ENCODE data around the gene ITPKA.
"Not testable (repeated sequence)": the region's sequence is repeated elsewhere in the genome, so short reads cannot be mapped to it uniquely, and the experiment has no call there.

Gene ITPKA

DNA sequence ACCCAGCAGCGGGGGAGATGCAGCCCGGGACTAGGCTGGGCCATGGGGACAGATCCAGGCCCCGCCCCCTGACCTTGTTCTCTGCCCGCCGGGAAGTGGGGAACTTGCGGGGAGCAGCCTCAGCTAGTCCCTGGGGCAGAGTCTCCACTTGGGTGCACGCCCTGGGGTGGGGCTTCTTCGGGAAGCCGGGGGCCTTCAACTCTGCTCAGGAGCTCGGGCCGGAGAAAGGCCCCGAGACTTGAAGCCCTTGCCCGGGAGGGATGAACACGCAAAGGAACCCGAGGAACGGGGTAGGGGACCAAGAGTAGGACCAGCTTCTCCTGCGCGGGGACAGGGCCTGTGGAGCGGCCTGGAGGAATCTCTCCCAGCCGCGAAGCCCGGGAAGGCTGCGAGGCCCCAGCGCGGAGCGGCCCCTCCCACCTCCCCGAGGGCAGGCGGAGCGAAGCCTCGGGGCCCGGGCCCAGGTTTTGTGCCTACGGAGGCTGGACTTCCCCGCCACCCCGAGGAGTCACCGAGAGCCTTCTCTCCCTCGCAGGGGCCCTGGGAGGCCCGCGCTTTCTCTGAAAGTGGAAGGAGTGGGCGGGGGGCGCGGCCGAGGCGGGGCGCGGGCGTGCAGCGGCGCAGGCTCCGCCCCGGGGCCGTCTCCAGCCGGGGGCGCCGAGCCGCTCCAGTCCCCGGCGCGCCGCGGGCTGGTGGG is at the start of gene ITPKA:
TSS of gene ITPKA (plus strand) at position 670 of the 697 bp plus-strand sequence. CDS start 54 bp downstream, outside the sequence.
- peak within 1 kb of the TSS; percentile 82 for H3K4me3 Mint-ChIP-seq
- peaks cover 26% of the 10 kb centered on the region for H3K4me1 Mint-ChIP-seq (ENCODE audit: low read depth)
- intact Hi-C loops (cut with micrococcal nuclease): no loop called here
- peaks cover 76% of the 10 kb centered on the region for H3K27me3 Mint-ChIP-seq
- no peaks in the 10 kb centered on the region for H3K36me3 Mint-ChIP-seq (ENCODE audit: low read depth)
- peak within 1 kb of the TSS; percentile 71 for H3K27ac Mint-ChIP-seq
- no peaks in the 10 kb centered on the region for H3K9me3 Mint-ChIP-seq

DNA sequence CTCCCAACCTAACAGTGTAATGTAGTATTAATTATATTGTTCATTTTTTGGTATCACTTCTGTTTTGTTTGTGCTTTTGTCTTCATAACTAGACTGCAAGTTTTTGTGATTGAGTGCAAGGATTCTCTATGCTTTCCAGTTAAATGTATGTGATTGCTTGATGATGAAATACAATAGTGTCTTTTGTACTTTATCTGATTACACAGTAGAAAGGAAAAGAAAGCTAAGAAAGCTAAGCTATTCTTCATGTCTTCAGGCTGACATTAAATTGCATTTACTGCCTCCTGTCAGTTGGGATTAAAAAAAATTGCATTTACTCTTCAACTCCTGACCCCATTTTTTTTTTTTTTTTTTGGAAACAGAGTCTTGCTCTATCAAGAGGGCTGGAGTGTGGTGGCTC is 48.3 kb upstream of the ITPKA start:
- intact Hi-C loops (cut with micrococcal nuclease): no loop called here
- no peak overlapping the region for H3K4me3 Mint-ChIP-seq
- H3K9me3 Mint-ChIP-seq: no peaks in the 10 kb centered on the region
- H3K4me1 Mint-ChIP-seq (ENCODE audit: low read depth): no peaks in the 10 kb centered on the region
- H3K27me3 Mint-ChIP-seq: no peaks in the 10 kb centered on the region
- H3K27ac Mint-ChIP-seq: no peak overlapping the region
- peaks cover 47% of the 10 kb centered on the region for H3K36me3 Mint-ChIP-seq (ENCODE audit: low read depth)

DNA sequence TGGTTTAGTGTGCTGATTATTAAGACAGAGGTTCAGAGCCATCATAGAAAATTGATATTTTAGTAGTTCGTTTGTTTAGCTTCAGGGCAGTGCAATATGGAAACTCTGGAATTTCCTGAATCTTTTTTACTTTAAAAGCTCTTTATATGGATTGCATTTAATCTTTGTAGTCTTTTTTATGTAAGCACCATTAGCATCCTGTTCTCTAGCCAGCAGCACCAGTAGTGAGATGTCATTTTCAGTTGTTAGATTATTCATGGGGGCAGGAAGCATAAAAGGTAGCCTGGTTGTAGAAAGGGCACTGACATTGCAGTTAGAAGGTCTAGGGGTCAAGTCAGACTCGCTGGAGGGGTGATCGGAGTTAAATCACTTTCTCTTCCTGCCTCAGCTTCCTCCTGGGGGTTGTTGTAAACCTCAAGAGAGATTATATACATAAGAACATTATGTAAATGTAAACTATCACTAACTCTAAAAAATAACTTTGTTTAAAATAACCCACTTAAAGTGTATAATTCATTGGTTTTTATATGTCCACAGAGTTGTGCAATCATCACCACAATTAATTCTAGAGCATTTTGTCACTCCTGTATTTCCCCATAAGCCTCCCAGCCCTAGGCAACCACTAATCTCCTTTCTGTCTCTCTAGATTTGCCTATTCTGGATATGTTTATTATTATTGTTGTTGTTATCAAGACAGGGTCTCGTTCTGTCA is 31.4 kb upstream of the ITPKA start:
- Mint-ChIP-seq H3K27ac (no peak overlapping the region), H3K4me3 (no peak overlapping the region), H3K36me3 (ENCODE audit: low read depth) (peaks cover 91% of the 10 kb centered on the region), H3K9me3 (no peaks in the 10 kb centered on the region), H3K27me3 (no peaks in the 10 kb centered on the region), H3K4me1 (ENCODE audit: low read depth) (no peaks in the 10 kb centered on the region)
- intact Hi-C loops (cut with micrococcal nuclease): loop anchor here (10.0 kb wide), 2 partner anchors 123 to 273 kb away; no protein-coding TSS in a partner anchor

DNA sequence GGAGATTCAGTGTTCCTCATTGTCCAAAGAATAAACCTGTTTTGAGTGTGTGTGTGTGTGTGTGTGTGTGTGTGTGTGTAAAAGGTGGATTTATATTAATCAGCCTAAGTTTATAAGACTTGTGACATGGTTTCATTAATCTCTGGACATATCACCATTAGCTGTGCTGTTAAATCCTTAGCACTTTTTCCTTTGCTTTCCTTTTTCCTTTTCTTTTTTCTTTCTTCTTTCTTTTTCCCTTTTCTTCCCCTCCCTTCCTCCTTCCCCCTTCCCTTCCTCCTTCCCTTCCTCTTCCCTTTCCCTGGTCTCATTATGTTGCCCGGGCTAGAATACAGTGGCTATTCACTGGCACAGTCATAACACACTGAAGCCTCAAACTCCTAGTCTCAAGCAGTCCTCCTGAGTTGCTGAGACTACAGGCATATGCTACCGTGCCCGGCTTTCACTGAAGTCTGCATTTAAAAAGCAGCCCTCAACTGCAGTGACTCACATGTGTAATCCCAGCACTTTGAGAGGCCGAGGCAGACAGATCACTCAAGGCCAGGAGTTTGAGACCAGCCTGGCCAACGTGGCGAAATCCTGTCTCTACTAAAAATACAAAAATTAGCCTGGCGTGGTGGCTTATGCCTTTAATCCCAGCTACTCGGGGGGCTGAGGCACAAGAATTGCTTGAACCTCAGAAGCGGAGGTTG is 28.6 kb upstream of the ITPKA start:
- peaks cover 91% of the 10 kb centered on the region for H3K36me3 Mint-ChIP-seq (ENCODE audit: low read depth)
- H3K4me1 Mint-ChIP-seq (ENCODE audit: low read depth): no peaks in the 10 kb centered on the region
- intact Hi-C loops (cut with micrococcal nuclease): loop anchor here (10.0 kb wide), 2 partner anchors 120 to 270 kb away; no protein-coding TSS in a partner anchor
- H3K4me3 Mint-ChIP-seq: no peak overlapping the region
- no peaks in the 10 kb centered on the region for H3K27me3 Mint-ChIP-seq
- H3K9me3 Mint-ChIP-seq: no peaks in the 10 kb centered on the region
- H3K27ac Mint-ChIP-seq: no peak overlapping the region

DNA sequence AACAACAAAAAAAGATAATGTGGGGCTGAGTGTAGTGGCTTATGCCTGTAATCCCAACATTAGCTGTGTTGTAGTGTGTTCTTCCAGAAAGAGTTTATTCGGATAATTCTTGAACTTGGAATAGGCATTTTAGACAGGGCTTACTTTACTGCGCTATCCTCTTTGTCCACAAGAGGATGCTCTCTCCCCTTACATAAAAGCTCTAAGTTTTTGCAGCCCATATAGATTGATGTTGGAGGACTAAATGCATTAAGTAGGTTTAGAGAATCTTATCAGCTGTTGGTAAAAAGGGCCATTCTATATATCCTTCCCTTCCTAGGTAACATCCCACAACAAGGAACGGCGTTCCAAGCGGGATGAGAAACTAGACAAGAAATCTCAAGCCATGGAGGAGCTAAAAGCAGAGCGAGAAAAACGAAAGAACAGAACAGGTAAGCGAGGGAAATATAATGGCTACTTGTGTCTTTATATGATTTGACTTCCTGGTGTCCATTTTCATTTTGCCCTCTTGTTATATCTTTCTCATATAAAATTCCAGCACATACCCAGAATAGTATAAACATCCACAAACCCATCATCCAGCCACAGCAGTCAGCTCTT is 27.8 kb upstream of the ITPKA start:
- Mint-ChIP-seq H3K4me1 (ENCODE audit: low read depth) (no peaks in the 10 kb centered on the region), H3K4me3 (no peak overlapping the region), H3K27ac (no peak overlapping the region), H3K27me3 (no peaks in the 10 kb centered on the region), H3K36me3 (ENCODE audit: low read depth) (peaks cover 95% of the 10 kb centered on the region), H3K9me3 (no peaks in the 10 kb centered on the region)
- intact Hi-C loops (cut with micrococcal nuclease): loop anchor here (10.0 kb wide), 2 partner anchors 119 to 269 kb away; no protein-coding TSS in a partner anchor

DNA sequence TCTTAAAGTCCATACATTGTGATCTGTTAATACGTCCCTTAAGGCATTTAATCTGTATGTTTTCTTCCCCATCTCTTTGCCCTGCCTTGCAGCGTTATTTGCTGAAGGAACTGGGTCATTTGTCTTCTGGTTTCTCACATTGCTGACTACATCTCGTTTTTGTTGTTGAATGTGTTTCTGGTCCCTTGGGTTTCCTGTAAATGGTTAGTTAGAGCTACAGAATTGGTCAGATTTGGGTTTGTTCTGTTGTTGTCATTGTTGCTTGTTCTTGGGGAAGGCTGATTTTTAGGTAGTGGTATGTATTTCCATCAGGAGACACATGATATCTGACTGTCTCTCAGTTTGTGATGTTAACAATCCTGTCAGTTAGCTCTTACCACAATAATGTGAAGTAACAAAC is 27.0 kb upstream of the ITPKA start:
- Mint-ChIP-seq H3K4me3 (no peak overlapping the region), H3K27ac (no peak overlapping the region), H3K9me3 (no peaks in the 10 kb centered on the region), H3K27me3 (no peaks in the 10 kb centered on the region), H3K36me3 (ENCODE audit: low read depth) (peaks cover 94% of the 10 kb centered on the region), H3K4me1 (ENCODE audit: low read depth) (no peaks in the 10 kb centered on the region)
- intact Hi-C loops (cut with micrococcal nuclease): loop anchor here (10.0 kb wide), 2 partner anchors 118 to 268 kb away; no protein-coding TSS in a partner anchor

DNA sequence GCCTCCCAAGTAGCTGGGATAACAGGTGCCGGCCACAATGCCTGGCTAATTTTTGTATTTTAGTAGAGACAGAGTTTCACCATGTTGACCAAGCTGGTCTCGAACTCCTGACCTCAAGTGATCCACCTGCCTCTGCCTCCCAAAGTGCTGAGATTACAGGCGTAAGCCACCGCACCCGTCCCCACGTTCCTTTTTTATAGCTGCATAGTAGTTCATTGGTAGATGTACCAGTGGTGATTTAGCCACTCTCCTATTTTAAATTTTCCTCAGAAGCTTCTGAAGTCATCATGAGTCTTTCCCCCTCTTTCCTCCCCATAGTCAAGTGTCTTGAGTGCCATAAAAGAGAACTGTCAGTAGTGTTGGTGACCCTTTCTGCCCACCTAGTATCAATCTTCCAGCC is 24.0 kb upstream of the ITPKA start:
- intact Hi-C loops (cut with micrococcal nuclease): loop anchor here (10.0 kb wide), 2 partner anchors 115 to 265 kb away; no protein-coding TSS in a partner anchor
- not testable (repeated sequence) for H3K9me3 Mint-ChIP-seq; H3K4me3 Mint-ChIP-seq; H3K27me3 Mint-ChIP-seq; H3K4me1 Mint-ChIP-seq (ENCODE audit: low read depth); H3K27ac Mint-ChIP-seq
- H3K36me3 Mint-ChIP-seq (ENCODE audit: low read depth): peaks cover 93% of the 10 kb centered on the region

DNA sequence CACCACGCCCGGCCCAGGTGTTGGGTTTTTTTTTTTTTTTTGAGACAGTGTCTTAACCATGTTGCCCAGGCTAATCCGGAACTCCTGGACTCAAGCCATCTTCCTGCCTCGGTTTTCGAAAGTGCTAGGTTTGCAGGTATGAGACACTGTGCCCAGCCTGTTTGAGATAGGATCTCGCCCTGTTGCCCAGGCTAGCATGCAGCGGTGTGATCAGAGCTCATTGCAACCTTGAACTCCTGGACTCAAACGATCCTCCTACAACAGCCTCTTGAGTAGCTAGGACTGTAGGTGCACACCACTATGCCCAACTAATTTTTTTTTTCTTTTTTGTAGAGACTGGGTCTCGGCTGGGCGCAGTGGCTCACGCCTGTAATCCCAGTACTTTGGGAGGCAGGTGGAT is 20.3 kb upstream of the ITPKA start:
- intact Hi-C loops (cut with micrococcal nuclease): no loop called here
- H3K4me1 Mint-ChIP-seq (ENCODE audit: low read depth): no peaks in the 10 kb centered on the region
- H3K27ac Mint-ChIP-seq: no peak overlapping the region
- peaks cover 95% of the 10 kb centered on the region for H3K36me3 Mint-ChIP-seq (ENCODE audit: low read depth)
- H3K9me3 Mint-ChIP-seq: no peaks in the 10 kb centered on the region
- no peaks in the 10 kb centered on the region for H3K27me3 Mint-ChIP-seq
- no peak overlapping the region for H3K4me3 Mint-ChIP-seq

DNA sequence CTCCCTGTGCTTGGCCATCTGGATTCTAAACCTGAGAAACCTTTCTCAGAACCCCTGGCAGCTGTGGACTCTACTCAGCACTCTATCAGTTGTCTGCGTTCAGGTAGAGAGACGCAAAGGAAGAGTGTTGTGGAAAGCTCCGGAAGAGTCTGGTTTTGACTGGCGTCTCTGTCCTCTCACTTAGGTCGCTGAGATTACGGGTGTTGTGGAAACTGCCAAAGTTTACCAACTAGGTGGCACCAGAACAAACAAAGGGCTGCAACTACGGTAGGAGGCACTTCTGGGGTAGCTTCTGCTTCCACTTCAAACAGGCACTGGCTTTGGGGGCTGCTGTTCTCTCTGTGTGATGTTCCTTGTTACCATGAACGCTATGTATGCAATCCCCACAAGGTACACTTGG is 19.2 kb upstream of the ITPKA start:
- H3K9me3 Mint-ChIP-seq: no peaks in the 10 kb centered on the region
- H3K4me3 Mint-ChIP-seq: no peak overlapping the region
- H3K36me3 Mint-ChIP-seq (ENCODE audit: low read depth): peaks cover 95% of the 10 kb centered on the region
- H3K27me3 Mint-ChIP-seq: no peaks in the 10 kb centered on the region
- H3K27ac Mint-ChIP-seq: no peak overlapping the region
- H3K4me1 Mint-ChIP-seq (ENCODE audit: low read depth): no peaks in the 10 kb centered on the region
- intact Hi-C loops (cut with micrococcal nuclease): no loop called here

DNA sequence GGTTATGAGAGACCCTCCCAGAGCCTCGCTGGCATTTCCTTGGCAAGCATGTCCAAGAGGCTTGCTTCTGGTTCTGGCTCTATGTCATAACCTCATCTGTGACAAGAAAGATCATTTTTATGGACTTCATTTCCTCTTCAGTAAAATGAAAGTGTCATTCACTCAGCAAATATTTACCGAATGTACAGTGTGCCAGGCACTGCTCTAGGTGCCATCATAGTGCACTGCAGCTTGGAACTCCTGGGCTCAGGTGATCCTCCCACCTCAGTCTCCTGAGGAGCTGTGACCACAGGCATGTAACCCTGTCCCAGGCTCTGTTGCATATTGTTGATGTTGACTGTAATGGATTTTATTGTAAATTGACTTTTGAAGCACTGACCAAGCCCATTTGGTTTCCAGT is 18.7 kb upstream of the ITPKA start:
- Mint-ChIP-seq H3K27ac (no peak overlapping the region), H3K36me3 (ENCODE audit: low read depth) (peaks cover 95% of the 10 kb centered on the region), H3K27me3 (no peaks in the 10 kb centered on the region), H3K4me3 (no peak overlapping the region), H3K9me3 (no peaks in the 10 kb centered on the region), H3K4me1 (ENCODE audit: low read depth) (no peaks in the 10 kb centered on the region)
- intact Hi-C loops (cut with micrococcal nuclease): no loop called here

DNA sequence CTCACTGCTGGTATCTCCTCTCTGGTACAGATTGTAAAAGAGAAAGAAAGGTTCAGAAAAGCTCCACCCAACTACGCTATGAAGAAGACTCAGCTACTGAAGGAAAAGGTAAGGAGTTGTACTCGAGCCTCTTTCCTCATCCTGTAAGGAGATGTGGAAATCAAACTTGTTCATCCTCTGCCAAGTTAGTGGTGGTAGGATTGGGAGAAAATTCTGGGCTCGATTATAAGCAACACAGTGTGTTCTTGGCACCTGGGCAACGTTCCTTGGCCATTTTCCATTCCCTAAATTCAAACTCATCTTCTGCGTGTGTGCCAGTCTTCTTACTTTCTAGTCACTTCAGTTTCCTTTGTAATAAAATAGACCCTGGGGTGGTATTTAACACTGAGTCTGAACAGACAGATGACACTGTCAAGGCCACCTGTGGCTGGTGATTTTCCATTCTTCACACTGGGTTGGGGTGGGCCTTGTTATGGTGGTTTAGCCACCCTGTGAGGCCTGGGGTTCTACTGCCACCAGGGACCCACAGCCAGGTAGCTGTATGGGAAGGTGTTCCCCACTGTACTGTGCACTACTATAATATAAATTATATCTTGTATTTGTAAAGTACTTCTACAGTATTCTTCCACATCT is 17.1 kb upstream of the ITPKA start:
- Mint-ChIP-seq H3K36me3 (ENCODE audit: low read depth) (peaks cover 95% of the 10 kb centered on the region), H3K4me1 (ENCODE audit: low read depth) (no peaks in the 10 kb centered on the region), H3K9me3 (no peaks in the 10 kb centered on the region), H3K4me3 (no peak overlapping the region), H3K27ac (no peak overlapping the region), H3K27me3 (no peaks in the 10 kb centered on the region)
- intact Hi-C loops (cut with micrococcal nuclease): no loop called here

DNA sequence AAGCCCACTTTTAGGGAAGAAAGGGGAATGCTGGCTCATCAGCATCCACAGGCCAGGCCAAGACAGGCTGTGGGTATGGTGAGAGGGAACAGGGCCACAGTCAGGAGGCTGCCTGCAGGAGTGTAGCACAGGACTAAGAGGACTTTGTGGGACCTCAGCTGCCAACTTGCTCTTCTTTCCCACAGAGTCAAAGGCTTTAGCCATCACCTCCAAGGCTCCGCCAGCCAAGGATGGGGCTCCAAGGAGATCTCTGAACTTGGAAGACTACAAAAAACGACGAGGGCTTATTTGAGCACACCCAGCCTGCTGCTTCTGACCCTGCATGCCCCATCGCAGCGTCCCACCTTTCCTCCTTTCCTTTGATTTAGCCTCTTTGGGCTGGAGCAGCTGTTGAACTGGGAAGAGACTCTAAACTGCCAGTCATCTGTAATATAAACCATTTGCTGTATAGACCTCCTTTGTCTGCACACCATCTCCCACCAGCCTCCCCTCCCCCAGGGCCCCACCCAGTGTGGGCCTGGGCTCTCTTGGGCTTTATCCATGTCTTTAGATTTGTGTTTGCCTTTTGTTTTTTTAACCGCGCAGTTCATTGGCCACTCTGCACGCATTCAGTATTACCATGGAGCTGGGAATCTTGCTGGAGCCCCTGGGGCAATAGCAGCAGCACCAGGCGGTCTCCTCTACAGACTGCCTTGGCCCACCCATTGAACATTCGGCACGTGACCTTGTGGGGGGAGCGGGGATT is 13.1 kb upstream of the ITPKA start:
- no peaks in the 10 kb centered on the region for H3K9me3 Mint-ChIP-seq
- H3K4me3 Mint-ChIP-seq: no peak overlapping the region
- H3K27me3 Mint-ChIP-seq: peaks cover 2% of the 10 kb centered on the region
- peaks cover 64% of the 10 kb centered on the region for H3K36me3 Mint-ChIP-seq (ENCODE audit: low read depth)
- peaks cover 6% of the 10 kb centered on the region for H3K4me1 Mint-ChIP-seq (ENCODE audit: low read depth)
- intact Hi-C loops (cut with micrococcal nuclease): no loop called here
- peak overlapping the region; percentile 3 for H3K27ac Mint-ChIP-seq

All from dendritic cell treated with granulocyte-macrophage colony-stimulating factor and Interleukin-4, amounts not matched to agents 40 ng/mL and 50 ng/mL, for 4 days (primary cell).